ENCODE data around the gene VEZT.

The VEZT gene

DNA sequence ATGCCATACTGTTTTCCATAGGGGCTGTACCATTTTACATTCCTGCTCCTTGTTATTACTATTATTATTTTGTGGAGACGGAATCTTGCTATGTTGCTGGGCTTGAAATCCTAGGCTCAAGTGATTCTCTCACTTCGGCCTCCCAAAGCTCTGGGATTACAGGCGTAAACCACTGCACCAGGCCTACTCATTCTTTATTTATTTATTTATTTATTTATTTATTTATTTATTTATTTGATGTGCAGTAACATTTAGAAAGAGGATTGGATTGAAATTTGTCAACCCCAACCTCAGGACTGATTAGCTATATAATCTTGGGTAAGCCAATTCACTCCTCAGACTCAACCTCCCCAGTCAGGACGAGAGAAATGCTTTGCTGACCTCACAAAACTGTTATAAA, 107.9 kb downstream of the VEZT start:
- DNase-seq, result no peak

DNA sequence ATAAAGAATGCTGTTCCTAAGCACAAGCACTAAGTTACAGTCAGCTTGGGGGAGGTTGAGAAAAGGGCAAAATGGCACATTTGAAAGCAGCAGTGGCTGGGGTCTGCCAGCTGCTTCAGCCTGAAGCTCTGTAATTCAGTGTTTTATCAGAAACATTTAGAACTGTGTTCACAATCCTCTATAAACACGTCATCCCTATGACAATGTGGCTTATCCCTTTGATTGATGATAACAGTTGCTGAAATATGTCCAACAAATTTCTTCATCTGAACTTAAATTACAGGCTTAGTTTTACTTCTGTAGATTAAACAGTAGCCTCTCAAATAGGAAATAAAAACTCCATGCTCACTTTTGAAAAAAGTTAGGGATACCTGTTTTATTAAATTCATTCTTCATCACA, 108.8 kb downstream of the VEZT start:
- no peak for DNase-seq

DNA sequence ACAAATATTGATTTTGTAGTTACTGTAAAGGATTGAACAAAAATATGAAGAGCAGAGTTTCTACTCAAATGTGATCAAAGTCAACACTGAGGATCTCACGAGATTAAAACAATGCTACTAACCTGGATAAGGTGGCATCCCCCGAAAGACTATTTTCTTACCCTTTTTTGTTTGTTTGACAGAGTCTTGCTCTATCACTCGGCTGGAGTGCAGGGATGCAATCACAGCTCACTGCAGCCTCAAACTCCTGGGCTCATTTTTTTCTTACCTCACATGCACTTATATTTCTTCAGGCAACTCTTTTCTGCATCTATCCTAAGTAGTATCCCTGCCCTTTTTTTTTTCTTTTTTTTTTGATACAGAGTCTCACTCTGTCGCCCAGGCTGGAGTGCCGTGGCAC, 109.2 kb downstream of the VEZT start:
- DNase-seq, result no peak

DNA sequence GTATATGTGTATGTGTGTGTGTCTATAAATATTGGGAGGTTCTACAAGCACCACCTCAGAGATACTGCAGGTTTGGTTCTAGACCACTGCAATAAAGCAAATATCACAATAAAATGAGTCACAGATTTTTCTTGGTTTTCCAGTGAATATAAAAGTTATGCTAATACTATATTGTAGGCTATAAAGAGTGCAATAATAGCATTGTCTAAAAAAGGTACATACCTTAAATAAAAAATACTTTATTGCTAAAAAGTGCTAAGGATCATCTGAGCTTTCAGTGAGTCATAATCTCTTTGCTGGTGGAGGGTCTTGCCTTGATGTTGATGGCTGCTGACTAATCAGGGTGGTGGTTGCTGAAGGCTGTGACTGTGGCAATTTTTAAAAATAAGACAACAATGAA, 111.1 kb downstream of the VEZT start:
- no peak for DNase-seq

DNA sequence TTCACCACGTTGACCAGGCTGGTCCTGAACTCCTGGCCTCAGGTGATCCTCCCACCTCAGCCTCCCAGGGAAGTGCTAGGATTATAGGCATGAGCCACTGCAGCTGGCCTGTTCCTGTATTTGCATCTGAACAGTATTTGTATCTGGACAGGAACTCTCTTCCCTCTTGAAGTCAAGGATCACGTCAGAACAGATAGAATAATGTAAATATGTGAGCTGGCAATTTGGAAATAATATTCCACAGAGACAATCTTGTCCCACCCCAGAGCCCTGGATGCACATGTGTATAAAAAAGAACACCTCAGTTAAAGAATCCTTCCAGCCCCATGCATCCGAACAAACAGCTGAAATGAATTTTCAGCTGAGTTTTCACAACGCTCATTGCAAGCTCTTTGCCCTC, 118.3 kb downstream of the VEZT start:
- no peak for DNase-seq

DNA sequence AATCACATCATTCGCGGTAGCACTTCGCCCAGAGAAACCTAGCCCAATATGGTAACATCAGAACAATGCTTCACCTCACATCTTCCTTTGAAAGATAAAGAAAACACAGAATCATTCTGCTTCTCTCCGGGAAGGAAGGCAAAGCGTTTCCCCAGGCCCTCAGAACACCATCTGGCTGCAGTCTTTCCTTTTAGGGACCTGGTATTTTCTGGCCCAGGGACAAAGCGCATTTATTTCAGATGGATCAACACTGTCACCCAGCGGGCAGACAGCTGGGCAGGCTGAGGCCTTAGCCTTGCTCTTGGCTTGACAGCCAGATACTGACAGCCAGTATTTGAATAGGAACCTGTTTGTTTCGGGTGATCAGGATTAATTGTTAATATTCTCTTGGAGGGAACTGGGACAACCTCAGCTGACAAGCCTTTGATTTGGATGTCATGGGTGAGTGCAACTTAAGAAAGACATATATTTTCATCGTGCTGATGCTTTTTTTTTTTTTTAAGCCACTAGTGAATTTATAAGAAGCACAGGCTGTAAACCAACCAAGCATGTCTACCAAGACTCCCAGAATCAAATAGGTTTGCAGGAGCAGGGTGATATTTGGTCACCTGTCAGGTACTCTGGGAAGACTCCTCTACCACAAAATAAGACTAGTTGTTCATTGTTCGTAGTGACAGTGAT, 118.9 kb downstream of the VEZT start:
- no peak for DNase-seq

DNA sequence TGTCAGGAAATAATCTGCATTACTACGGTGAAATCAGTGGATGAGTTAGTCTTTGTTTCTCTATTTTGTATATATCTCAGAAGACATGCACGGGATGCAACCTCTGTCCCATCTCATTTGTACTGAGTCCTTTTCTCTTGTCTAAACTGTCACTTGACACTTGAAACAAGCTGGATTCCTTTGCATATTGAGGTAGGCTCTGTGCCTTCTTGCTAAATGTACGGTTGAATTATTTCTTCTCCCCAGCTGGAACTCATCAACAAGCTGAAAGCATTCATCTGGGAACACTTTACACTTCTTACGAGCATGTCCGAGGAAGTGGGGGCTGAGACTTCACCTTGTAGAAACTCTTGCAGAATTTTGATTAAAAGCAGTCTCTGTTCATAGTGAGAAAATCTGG, 119.5 kb downstream of the VEZT start:
- no peak for DNase-seq

DNA sequence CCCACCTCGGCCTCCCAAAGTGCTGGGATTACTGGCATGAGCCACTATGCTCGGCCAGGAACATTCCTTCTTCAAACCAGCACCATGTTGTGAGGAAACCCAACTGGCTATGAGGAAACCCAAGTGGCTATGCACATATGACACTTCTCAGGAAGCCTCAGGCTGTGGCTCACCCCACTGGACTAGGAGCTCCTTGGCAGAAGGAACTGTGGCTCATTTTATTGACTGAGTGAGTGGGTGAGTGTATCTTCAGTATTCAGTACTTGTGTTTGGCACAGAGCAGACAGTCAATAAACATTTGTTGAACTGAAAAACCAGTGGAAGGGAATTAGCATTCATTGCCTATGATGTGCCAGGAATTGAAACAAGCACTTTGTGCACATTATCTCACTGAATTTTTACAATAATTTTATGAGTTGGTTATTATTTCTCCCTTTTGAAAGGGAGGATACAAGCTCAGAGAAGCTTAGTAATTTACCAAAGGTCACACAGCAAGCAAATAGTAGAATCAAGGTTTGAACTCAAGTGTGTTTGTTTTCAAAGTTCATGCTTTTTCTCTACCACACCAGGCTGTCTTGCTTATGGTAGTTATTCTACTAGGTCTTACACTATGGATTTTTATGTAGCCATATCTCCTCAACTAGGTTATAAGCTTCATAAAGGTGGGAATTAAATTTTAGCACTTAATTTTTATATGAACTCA, 121.6 kb downstream of the VEZT start:
- DNase-seq, result no peak

DNA sequence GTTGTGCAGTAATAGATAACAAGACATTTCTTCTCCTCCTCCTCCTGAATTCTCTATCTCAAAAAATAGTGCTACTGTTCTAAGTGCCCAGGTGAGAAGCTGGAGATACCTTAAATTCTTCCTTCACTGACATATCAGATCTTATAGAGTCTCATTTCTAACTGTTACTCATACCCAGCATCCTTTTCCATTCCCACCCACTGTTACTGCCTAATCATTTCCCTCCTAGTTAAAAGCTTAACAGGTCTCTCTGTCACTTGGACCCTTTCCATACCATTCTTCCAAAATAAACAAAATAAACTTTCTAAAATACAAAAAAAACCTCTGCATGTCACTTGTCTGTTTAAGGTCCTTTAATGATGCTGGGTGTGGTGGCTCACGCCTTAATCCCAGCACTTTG, 124.4 kb downstream of the VEZT start:
- no peak for DNase-seq

DNA sequence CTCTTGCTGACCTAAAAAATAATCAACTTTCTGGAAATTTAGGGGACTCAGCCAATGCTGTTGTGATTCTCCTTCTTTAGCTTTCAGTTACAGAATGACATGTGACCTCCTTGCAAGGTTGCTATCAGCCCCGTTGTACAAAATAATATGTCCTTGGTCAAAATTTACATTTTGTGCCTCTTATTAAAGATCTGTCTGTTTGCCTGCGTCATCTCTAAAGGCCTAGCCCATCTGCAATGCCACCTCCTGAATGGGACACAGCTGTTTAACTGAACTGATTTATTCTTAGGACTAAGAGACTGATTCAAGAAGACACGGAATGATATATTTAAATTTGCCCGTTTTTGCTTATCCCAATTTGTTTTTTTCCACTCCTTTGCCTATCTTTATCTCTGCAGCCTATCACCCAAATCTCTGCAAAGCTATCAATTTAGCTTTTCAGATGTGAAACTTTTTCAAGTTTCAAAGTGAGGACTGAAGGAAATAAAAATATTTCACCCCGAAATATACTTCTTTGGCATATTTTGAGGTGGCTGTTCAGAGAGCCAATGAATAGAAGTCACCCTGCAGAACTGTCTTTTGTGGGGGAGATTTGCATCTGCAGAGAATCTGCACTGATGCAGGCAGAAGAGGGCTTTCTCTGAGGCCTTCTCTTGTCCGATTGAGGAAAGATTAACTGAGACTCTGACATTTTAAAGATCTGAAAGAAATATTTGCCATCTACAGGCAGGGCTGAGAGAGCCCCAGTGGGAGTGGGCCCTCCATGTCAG, 126.0 kb downstream of the VEZT start:
- no peak for DNase-seq

DNA sequence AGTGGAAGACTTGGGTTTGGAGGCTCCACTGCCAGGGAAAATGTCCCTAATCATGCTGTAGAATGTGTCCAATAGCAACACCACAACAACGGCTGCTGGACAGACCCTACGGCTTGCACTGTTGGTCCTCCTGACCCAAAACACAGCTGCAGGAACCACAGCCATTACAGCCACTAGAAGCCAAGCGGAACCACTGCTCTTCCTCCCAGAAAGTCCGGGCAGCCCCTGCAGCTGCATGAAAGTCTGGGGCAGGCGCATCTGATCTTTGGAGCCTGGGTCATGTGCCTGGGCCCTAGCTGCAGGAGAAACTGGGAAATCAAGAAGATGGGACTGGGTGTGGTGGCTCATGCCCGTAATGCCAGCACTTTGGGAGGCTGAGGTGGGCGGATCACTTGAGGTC, 131.7 kb downstream of the VEZT start:
- DNase-seq, result no peak

DNA sequence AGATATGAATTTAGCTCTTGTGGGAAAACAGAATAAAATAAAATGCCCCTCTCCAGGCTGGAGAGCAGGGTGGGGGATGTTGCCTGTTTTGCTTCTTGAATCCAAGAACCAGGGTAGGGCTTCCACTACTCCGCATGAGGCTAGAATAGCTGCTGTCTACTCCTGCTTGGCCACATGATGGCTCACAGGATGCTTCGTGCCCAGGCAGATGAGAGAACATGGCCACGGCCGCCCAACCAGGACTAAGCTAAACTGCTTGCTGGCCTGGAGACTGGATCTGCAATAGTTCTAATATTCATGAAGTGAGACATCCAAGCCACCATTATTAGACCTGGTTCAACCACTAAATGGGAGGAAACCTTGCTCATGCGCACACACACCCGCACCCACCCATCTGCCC, 134.1 kb downstream of the VEZT start:
- no peak for DNase-seq

Data from CD4-positive, alpha-beta T cell treated with Interleukin-6 for 4 hours (primary cell).